CD4-positive, alpha-beta T cell treated with Interleukin-10 for 1 hour (primary cell): ENCODE measurements around the gene PRLR.
"Not testable (repeated sequence)": the region's sequence is repeated elsewhere in the genome, so short reads cannot be mapped to it uniquely, and the experiment has no call there.

ENCODE experiments used
- DNase-seq: peaks from one replicate; pipeline ENCODE4 v3.0.0-alpha.2; 2020

Gene PRLR

DNA sequence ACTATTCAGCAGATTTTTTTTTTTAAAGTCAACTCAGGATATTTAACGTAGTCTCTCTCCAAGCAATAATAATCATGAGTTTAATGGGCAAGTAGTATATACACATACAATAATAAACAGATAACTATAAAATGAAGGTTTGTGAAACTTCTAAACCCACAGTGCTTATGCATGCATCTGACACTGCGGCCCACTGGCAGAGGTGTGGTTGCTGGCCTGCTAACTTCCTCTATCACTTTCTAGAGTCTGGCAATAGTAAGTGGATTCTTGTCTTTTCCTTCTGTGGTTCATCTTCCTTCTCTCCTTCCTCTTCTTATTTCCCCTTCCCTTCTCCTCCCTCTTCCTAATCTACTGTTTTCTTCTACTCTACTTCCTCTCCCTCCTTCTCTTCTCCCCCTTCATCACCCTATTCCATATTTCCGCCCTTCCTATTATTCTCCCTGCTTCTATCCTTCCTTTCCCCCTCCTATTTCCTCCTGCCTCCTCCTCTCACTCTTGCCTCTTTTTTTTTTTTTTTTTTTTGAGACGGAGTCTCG lies 164.0 kb downstream of the PRLR start:
- no peak for DNase-seq

GRCh38 chr5:35063414-35063813 lies 166.9 kb downstream of the PRLR start:
- DNase-seq, result no peak

DNA sequence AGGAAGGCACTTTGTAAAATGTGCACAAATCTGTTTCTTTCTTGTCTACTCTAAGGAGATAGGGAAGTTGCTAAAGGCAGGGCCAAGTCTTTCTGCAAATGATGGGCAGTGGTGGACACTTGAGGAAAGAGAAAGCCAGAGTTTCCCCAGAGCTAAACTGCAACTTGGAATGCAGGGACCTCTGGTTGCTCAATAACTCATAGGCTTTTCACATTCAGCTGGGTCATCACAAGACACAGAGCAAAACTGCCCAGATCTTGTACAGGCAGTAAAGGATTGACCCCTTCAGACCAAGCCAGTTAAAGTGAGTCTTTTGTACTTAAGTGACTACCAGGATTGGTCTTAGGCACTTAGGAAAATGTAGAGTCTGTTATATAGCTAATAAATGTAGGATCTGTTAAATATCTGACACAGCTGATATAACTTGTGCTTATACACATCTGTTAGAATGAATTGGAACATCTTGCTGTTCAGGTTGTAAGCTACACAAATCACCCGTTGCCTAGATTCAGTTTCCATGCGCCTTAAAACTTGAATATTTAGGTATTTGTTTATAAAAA lies 169.0 kb downstream of the PRLR start:
- no peak for DNase-seq

DNA sequence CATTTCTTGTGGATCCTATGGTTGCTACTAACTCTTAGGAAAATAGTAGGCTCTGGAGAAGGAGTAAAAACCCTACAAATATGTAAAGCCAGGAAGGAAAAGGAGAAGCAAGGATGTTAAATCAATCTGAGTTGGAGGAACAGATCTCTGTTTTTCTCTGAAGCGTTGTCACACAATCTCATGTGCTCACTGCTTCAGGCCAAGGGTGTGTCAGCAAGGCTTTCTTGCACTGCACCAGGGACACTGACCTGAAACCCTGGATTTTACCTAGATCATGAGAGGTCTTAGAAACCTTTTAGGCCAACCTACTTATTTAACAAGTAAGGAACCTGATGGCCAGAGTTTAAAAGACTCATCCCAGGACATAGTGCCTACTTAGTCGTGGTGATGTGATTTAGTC lies 170.1 kb downstream of the PRLR start:
- no peak for DNase-seq

DNA sequence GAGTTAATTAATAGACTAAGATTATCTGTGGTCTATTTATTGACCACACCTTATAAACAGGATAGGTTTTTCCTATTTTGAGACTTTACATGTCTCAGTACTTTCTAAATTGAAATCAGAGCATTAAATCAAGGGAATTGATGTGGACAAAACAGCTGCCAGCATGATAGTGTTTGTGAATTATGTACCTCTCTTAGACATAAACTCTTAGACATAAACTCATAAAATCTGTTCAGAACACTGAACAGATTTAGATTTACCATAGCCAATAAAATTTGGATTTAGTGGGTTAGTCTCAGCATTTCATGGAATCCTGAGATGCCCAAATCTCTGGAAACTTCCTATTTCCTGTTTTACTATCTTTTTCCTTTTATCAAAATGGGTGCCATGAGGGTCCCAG lies 171.0 kb downstream of the PRLR start:
- DNase-seq, result no peak

DNA sequence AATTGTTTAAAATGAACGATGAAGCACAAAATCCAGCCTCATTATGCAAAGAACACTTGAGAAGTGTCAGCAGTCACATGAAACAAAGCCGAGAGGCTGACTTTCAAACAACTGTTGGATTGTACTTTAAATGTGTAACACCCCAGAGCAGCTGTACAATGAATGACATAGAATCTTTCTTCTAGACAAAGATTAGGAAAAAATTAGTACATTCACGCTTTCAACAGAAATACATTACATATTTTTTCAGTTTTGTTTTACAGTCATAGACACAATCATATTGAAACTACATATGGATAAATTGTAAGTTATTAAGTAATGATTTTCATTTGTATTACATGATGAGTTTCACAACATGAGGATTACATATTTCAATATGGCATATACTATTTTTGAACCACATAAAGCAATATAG lies 171.9 kb downstream of the PRLR start:
- no peak for DNase-seq

DNA sequence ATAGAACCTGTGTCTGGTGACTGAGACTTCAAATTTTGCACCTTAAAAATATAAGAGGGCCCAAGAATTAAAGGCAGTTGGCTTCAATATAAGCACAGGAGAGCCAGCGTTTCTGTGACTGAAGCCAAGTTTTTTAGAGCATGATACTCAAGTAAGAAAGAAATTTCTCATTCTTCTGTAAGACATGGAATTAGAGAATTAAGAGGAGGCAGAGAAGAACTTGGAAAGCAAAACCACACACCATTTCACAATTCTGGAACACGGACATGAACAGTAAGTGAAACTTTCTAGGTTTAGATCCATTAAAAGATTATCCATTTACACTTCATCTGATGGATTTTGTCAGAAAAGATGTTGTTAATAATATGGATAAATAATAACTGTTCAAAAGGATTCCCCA lies 173.6 kb downstream of the PRLR start:
- DNase-seq, result no peak

DNA sequence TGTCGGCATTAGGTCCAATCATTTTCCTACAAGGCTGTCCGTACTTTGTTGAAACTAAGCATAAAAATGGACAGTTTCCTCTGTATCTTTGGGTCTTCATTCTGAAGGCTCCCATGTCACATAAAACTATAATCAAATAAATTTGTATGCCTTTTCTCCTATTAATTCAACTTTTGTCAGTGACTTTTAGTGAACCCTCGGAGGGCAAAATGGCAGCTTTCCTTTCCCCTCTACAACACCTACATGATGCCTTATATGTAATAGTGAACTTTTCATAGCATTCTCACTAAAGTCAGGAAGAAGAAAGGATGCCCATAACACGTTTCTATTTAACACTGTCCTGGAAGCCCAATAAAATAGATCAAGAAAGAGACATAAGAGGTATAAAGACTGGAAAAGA lies 177.4 kb downstream of the PRLR start:
- DNase-seq, result no peak

- DNase-seq, result no peak
Measured at GRCh38 chr5:35050541-35051126, 179.7 kb downstream of the PRLR start.

GRCh38 chr5:35048910-35049309 lies 181.4 kb downstream of the PRLR start:
- no peak for DNase-seq

- no peak for DNase-seq
Measured at GRCh38 chr5:35047785-35048404, 182.4 kb downstream of the PRLR start, which contains the start of gene AGXT2. Gene AGXT2 (minus strand): TSS chr5:35047949. CDS start chr5:35047892, 57 bp downstream.

DNA sequence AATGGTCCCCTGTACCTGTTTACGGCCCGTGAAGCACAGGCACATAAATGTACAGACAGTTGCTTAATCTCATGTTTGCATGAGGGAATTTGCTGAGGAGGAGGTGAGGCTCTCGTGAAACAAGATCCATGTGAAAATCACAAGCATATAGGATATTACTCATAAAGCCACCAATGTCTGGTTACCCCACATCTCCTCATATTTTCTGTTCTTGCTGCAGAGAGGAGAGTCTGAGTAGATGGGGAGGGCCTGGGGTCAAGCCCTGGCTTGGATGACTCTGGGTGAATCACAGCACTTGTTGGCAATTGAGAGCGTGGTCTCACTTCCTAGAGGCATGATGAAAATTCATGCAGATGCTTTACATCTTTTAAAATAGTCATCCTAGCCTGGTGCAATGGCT lies 183.5 kb downstream of the PRLR start:
- DNase-seq, result no peak

DNA sequence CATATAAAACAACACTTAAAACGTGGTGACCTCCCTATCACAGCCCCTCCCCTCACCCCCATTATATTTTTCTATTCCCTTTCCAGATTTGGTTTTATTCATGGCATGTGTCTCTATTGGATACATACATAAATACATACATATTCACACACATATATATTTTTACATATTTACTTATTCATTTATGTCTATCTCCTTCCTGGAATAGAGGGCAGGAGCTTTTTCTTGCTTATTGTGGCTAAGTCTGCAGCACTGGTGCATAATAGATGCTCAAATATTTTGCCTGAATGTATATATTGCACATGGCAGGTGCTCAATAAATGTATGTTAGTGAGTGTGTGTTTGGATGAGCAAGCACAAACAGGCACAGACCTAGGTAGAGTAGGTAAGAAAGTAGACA lies 185.0 kb downstream of the PRLR start:
- no peak for DNase-seq

DNA sequence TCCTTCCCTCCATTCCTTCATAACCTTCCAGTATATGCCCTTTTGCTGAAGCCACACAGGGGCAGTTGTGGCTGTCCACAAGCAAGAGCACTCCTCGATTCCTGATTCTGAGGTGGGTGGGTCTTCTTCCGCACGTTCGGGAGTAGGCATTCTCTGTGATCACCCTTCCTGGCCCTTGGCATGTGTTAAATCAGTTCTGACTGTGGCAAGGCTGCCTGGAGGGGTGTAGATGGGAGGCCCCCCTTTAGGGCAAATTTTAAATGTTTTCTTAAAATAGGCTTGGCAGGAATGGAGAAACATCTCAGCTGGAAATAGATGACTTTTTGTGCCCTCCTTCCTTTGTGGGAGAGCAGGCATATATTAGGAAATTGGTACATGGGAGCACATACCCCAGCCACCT lies 185.6 kb downstream of the PRLR start:
- no peak for DNase-seq

DNA sequence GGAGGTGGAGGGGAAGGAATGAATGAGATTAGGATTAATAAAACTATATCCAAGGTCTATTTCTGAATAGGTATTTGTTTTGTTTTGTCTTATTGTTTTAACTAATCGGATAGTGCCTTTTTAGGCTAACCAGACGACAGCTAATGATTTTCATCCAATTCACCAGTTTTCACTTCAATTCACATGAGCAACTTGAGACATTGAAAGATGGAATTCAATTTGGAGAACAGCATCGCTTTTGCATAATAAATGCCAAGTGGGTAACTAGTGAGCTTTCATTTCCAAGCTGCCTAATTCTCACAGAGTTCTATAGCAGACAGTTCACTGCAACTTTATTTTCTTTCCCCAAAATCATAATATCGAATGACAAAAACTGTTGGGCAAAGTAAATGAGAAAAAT lies 187.5 kb downstream of the PRLR start:
- DNase-seq, result no peak

DNA sequence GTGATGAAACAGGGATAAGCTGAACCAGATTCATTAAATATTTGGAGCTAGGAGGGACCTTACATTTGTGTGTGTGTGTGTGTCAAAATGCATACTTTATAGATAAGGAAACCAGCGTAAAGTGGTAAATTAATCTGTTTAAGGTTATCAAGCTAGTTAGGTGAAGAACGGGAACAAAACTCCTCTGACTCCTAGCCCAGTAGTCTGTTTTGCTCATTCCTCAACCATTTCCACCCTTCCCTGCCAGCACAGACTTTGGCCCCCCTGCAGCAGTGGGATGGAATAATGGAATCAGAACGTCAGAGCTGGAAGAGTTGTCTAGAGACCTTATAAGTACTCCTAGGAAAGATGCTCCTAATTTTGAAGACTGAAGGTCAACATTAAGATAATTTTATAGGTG lies 189.0 kb downstream of the PRLR start:
- no peak for DNase-seq

- no peak for DNase-seq
Measured at GRCh38 chr5:35038891-35039290, 191.4 kb downstream of the PRLR start.

GRCh38 chr5:35036536-35036935 lies 193.8 kb downstream of the PRLR start:
- DNase-seq, result no peak

GRCh38 chr5:35035929-35036328 lies 194.4 kb downstream of the PRLR start:
- DNase-seq, result not testable (repeated sequence)

- no peak for DNase-seq
Measured at GRCh38 chr5:35035271-35035670, 195.0 kb downstream of the PRLR start.

- DNase-seq, result no peak
Measured at GRCh38 chr5:35032356-35032755, 197.9 kb downstream of the PRLR start.

DNA sequence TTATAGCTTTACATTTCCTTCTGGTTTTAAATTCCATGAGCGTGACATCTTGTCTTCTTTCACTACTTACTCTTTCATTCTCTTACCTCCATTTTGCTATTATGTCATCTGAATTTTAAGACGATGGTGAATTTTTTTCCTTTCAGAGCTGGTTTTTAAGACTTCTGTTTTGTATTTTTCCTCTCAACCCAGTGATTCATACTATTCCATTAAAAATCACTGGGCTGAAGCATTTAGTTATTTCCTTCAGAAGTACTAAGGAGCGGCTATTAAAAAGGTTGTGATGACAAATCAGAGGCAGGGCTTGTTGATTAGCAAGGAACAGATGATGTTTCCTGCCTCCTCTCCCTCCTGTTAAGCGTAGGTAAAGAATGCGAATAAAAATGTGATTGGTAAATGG lies 199.0 kb downstream of the PRLR start:
- no peak for DNase-seq

- no peak for DNase-seq
Measured at GRCh38 chr5:35030426-35031100, 199.7 kb downstream of the PRLR start.

DNA sequence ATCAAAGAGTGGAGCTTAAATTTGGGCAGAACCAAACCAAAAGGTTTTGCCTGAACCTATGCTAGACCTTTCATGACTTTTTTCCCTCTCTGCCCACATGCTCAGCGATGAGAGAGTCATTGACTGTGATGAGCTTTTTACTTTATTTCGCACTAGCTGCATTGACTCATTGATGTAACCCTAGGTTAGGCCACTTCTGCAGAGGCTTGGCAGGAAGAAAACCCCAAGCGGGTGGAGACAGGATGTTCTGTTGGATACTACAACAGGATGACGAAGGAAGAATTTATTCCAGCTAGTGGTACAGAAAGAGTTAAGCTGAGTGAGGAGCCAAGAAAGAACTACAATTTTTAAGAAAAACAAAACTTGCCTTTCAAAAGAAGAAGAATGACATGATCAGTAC lies 201.0 kb downstream of the PRLR start:
- no peak for DNase-seq
